Measurements from ENCODE around the gene TRIM63.

TRIM63 gene

DNA sequence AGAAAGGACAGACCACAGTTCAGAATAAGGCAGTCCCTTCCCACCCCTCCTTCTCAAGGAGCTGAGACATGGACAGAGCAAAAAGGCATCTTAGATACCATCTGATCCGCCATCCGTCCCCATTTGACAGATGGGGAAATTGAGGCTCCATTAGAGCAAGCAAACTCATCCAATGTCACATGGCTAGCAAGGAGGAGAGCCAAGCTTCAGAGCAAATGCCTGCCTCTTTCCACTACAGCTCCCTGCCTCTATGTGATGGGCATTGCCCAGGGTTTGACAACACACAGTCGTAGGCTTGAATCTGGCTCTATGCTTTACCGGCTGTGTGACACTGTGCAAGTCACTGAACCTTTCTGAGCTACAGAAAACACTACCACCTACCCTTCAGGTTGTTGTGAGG is 25.5 kb downstream of the TRIM63 start:
- no peaks in the 10 kb centered on the region for H3K9me3 Mint-ChIP-seq
- peaks cover 3% of the 10 kb centered on the region for H3K4me1 Mint-ChIP-seq
- no peak overlapping the region for H3K27ac Mint-ChIP-seq
- H3K4me3 Mint-ChIP-seq: no peak overlapping the region
- CTCF ChIA-PET: interaction anchor here (2.1 kb wide), 1 partner anchor 103 kb away, joined by 6 read pairs; no protein-coding TSS in a partner anchor
- DNase-seq: no peak
- H3K27me3 Mint-ChIP-seq: peaks cover 86% of the 10 kb centered on the region
- H3K36me3 Mint-ChIP-seq: no peaks in the 10 kb centered on the region

DNA sequence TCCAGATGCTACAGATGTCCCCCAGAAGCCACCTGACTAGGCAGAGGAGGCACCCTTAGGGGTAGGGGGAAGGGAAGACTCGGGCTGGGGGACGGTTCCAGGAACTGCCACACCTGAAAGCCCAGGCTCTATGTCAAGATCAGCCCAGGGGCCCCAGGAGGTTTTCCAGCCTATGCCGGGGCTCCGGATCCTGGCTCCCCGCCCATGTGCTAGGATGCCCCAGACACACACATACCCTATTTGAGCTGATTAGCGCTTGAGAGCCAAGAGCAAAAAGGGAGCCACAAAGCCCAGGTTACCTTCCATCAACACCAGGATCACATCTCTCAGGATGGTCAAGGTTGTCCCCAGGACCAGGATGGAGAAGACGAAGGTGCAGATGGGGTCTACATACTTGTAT is 26.0 kb downstream of the TRIM63 start:
- Mint-ChIP-seq H3K9me3 (no peaks in the 10 kb centered on the region), H3K27me3 (peaks cover 85% of the 10 kb centered on the region), H3K4me3 (no peak overlapping the region), H3K36me3 (no peaks in the 10 kb centered on the region), H3K4me1 (peaks cover 3% of the 10 kb centered on the region), H3K27ac (no peak overlapping the region)
- no peak for DNase-seq
- CTCF ChIA-PET: interaction anchor here (1.3 to 2.1 kb wide), 2 partner anchors 104 to 376 kb away, joined by 3 to 6 read pairs; no protein-coding TSS in a partner anchor

DNA sequence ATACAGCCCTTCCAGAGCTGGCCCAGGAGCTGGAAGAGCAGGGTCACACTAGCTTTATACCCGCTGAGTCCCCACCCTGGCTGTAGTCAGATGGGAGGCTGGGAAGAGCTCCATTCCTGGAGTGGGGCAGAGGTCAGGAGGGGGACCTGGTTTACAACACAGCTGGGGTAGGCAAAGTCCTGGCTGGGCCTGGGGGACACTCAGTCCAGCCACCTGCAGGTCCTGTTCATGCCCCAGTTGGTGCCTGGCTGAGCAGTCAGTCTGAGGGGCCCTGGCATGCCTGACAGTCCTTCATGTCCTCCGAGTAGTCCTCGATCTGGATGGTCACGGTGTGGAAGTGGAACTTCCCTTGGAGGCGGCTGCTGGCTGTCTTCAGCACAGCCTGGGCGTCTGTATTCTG is 28.5 kb downstream of the TRIM63 start:
- H3K9me3 Mint-ChIP-seq: no peaks in the 10 kb centered on the region
- H3K4me1 Mint-ChIP-seq: peaks cover 15% of the 10 kb centered on the region
- no peak for DNase-seq
- no peak overlapping the region for H3K4me3 Mint-ChIP-seq
- H3K27me3 Mint-ChIP-seq: peaks cover 81% of the 10 kb centered on the region
- no peaks in the 10 kb centered on the region for H3K36me3 Mint-ChIP-seq
- H3K27ac Mint-ChIP-seq: no peak overlapping the region
- CTCF ChIA-PET: interaction anchor here (1.0 to 1.6 kb wide), 4 partner anchors 17 to 106 kb away, joined by 3 to 7 read pairs (median 3); partner anchors contain the start of gene EXTL1

DNA sequence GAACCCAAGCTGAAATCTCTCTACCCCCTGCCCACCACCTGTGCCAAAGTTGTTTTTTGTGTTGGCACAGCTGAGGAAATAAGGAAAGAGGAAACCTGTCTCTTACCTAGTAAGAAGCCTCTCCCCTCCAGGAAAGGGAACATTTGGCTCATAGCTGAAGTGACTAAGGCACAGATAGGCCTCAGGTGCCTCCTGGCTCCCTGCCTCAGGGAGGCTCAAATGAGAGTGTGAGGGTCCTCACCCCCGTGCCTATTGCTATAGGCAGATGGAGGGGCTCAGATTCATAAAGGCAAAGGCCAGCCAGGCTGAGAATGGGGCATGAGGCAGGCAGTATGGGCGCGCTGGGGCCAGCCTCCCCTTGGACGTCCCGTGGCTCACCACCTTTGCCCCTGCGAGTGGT is 29.0 kb downstream of the TRIM63 start:
- no peak overlapping the region for H3K27ac Mint-ChIP-seq

DNA sequence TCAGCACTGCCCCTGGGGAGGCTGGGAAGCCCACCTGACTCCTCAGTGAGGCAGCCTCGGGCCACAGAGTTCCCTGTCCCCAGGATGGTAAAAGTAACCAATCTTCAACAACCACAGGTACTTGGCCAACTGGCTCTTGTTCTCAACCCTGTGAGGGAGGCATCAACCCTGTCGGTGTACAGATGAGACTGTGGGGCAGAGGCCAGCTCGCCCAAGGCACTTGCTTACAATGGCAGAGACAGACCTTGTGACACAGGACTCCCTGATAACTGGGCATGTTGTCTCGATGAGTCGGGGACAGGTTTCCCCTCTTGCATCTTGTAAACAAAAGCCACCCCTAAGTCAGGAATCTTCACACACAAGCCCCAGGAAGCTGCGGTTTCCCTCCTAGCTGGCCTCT is 29.5 kb downstream of the TRIM63 start:
- CTCF ChIA-PET: interaction anchor here (1.1 to 1.6 kb wide), 2 partner anchors 65 to 107 kb away, joined by 3 to 7 read pairs; no protein-coding TSS in a partner anchor
- Mint-ChIP-seq H3K4me3 (no peak overlapping the region), H3K27ac (no peak overlapping the region), H3K9me3 (no peaks in the 10 kb centered on the region), H3K4me1 (peaks cover 15% of the 10 kb centered on the region), H3K27me3 (peaks cover 81% of the 10 kb centered on the region), H3K36me3 (no peaks in the 10 kb centered on the region)
- no peak for DNase-seq

More for the DNA sequence above, 29.0 kb downstream of the TRIM63 start:
- DNase-seq: no peak
- no peaks in the 10 kb centered on the region for H3K9me3 Mint-ChIP-seq
- H3K4me1 Mint-ChIP-seq: peaks cover 15% of the 10 kb centered on the region
- no peaks in the 10 kb centered on the region for H3K36me3 Mint-ChIP-seq
- CTCF ChIA-PET: interaction anchor here (1.0 to 1.6 kb wide), 4 partner anchors 17 to 107 kb away, joined by 3 to 7 read pairs (median 3); partner anchors contain the start of gene EXTL1
- H3K27me3 Mint-ChIP-seq: peaks cover 81% of the 10 kb centered on the region
- H3K4me3 Mint-ChIP-seq: no peak overlapping the region

DNA sequence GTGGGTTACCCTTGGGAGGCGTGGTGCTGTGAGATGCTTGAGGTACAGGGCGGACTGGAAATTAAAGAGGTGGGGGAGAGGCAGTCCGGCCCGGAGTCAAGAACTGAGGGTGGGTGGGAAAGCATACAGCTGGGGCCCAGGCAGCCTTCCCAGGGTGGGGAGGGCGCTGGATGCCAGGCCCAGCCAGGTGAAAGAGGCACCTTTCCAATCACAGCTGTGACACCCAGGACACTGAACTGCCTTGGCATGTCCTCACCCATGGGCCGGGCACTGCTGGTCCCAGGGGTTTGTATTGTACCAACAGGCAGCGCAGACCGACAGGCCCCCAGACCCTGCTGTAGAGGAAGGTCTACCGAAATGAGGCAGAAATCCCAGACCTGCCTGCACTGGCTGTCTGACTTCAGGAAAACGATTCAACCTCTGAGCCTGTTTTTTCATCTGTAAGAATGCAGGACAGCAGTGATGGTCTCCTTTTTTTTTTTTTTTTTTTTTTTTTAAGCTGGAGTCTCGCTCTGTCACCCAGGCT is 30.6 kb downstream of the TRIM63 start:
- no peaks in the 10 kb centered on the region for H3K9me3 Mint-ChIP-seq
- CTCF ChIA-PET: interaction anchor here (0.8 to 3.0 kb wide), 20 partner anchors 8 to 380 kb away, joined by 3 to 17 read pairs (median 4); partner anchors contain the start of gene CEP85
- H3K27me3 Mint-ChIP-seq: peaks cover 83% of the 10 kb centered on the region
- no peaks in the 10 kb centered on the region for H3K36me3 Mint-ChIP-seq
- no peak overlapping the region for H3K27ac Mint-ChIP-seq
- no peak for DNase-seq
- peaks cover 15% of the 10 kb centered on the region for H3K4me1 Mint-ChIP-seq
- H3K4me3 Mint-ChIP-seq: no peak overlapping the region

DNA sequence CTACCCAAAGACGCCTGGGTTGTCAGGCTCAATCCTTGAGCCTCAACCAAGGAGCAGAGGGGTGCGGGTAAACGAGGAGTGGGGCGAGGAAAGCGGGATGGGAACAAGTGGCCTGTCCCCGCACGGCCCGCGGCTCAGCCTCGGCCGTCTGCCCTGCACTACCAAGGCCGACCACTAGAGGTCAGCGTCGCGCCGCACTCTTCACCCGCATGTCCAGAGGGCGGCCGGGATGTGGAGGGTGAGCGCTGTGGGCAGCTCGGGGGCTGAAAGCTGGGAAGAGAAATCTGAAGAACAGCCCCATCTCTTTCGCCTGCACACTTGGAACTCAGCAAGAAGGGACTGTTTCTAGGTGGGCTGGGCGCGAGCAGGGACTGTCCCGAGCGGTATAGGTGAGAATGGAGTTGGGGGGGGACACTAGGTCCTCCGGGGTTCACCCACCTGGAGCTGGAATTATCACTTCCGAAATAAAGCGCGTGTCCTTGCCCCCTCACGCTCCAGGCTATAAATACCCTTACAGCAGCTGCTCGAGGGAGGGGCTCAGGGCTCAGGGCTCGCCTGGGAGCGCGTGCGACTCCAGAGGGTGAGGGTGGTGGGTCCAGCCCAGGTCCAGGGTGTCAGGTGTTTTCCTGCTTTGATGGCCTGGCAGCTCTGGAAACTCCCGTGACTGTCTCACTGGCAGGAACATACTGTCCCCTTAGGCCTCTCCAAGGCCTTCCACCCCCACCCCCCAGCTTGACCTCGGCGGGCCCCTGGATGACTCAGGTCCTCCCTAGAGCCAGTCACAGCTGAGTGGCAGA is 31.3 kb downstream of the TRIM63 start:
- Mint-ChIP-seq H3K4me1 (peaks cover 15% of the 10 kb centered on the region), H3K9me3 (no peaks in the 10 kb centered on the region)

DNA sequence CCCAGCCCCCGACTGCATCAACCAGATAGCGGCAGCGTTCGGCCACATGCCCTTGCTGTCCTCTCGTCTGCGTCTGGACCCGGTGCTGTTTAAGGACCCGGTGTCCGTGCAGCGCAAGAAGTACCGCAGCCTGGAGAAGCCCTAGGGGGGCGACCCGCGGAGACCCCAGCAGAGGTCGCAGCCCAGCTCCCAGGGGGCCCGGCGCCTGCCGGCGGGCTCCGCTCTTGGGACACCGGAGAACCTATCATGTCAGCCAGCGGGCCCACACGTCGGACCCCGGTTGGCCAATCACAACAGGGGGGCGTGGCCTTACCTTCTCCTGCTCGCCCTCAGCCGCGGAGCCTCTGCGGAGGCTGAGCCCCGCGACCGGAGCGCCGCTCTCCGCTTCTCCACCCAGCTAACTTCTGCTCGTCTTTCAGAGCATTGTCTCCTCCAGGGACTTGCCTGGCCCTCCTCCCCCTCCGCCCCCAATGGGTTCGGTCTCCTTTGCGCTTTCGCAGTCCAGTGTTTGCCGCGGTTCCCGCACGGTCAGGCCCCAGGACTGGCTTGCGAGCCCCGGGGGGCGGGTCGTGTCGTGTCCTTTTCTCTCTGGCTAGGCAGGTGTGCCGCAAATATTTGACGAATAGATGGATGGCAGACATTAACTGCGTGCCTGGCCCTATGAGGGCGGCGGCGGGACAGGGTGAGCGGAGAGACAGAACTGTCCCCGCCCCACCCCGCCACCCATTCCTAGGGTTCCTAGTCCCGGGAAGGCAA is 32.0 kb downstream of the TRIM63 start:
- CTCF ChIA-PET: interaction anchor here (1.0 to 3.0 kb wide), 9 partner anchors 10 to 140 kb away, joined by 3 to 17 read pairs (median 4); no protein-coding TSS in a partner anchor
- H3K36me3 Mint-ChIP-seq: no peaks in the 10 kb centered on the region

More for the DNA sequence above, 31.3 kb downstream of the TRIM63 start:
- H3K4me3 Mint-ChIP-seq: peak overlapping the region; percentile 92
- H3K36me3 Mint-ChIP-seq: no peaks in the 10 kb centered on the region
- CTCF ChIA-PET: interaction anchor here (0.8 to 3.0 kb wide), 20 partner anchors 9 to 381 kb away, joined by 3 to 17 read pairs (median 4); partner anchors contain the start of gene CEP85
- DNase-seq: peak; percentile 82
- peak overlapping the region; percentile 75 for H3K27ac Mint-ChIP-seq
- peaks cover 83% of the 10 kb centered on the region for H3K27me3 Mint-ChIP-seq

DNA sequence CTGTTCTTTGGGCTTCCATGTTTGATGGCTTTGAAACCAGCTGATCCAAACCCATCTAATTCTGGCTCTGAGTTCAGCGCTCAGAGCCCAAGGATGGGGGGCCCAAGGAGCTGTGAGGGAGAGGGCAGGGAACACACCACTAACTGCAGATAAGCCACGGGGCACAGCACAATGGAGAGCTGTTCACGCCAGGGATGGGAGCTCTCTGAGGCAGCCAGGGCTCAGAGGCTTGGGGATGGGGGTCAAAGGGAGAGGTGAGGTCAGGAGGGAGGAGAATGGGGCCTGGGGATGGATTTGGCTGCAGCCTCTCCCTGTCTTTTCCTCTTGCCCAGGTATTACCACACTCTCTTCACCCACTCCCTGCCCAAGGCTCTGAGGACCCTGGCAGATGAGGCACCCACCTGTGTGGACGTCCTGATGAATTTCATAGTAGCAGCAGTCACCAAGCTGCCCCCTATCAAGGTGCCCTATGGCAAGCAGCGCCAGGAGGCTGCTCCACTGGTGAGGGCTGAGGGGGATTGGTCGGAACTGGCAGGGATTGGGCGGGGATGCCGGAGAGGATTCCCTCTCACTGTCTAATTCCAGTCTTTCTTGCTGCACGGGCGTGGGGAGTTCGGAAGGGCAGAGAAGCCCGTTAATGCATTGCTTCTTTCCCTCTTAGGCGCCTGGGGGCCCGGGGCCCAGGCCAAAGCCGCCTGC is 32.8 kb downstream of the TRIM63 start:
- CTCF ChIA-PET: interaction anchor here (1.2 to 3.0 kb wide), 4 partner anchors 10 to 131 kb away, joined by 3 to 17 read pairs (median 6); no protein-coding TSS in a partner anchor
- peak overlapping the region; percentile 92 for H3K4me3 Mint-ChIP-seq

More for the DNA sequence above, 32.0 kb downstream of the TRIM63 start:
- peak overlapping the region; percentile 92 for H3K4me3 Mint-ChIP-seq
- H3K9me3 Mint-ChIP-seq: no peaks in the 10 kb centered on the region
- H3K27ac Mint-ChIP-seq: peak overlapping the region; percentile 75
- peaks cover 85% of the 10 kb centered on the region for H3K27me3 Mint-ChIP-seq
- peaks cover 15% of the 10 kb centered on the region for H3K4me1 Mint-ChIP-seq
- peak; percentile 97 for DNase-seq

DNA sequence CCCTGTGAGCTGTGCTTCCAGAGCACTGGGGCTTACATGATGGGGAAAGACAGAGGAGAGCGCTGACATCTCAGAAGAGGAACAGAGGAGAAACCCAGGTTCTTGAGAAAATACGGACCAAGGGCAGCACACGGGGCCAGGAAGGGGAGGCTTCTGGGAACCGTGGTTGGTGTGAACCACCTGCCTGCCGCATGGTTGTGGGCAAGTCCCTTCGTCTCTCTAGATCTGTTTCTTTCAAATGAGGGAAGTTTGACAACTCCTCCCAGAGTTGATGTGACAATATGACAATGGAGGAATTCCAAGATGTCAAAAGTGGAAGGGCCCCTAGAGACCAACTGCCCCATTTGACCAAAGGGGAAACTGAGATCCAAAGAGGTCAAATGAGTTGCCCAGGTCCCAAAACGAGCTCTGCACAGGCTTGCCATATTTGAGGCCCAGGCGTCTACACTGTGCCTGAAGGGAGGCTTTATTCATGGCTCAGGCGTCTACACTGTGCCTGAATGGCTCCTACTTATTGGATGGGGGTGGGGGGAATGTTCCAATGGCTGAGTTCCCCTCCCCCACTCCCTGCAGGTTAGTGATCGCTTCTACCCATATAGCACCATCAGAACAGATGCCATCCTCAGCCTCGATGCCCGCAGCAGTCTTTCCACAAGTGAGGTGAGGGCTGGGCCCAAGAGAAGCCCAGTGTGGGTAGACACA is 34.6 kb downstream of the TRIM63 start:
- Mint-ChIP-seq H3K36me3 (no peaks in the 10 kb centered on the region), H3K27me3 (peaks cover 81% of the 10 kb centered on the region), H3K4me3 (no peak overlapping the region), H3K4me1 (peaks cover 15% of the 10 kb centered on the region), H3K9me3 (no peaks in the 10 kb centered on the region), H3K27ac (no peak overlapping the region)
- DNase-seq: no peak
- CTCF ChIA-PET: interaction anchor here (0.9 to 1.0 kb wide), 2 partner anchors 137 kb away, joined by 3 read pairs; no protein-coding TSS in a partner anchor

More for the DNA sequence above, 32.8 kb downstream of the TRIM63 start:
- no peak for DNase-seq
- Mint-ChIP-seq H3K9me3 (no peaks in the 10 kb centered on the region), H3K36me3 (no peaks in the 10 kb centered on the region), H3K4me1 (peaks cover 15% of the 10 kb centered on the region), H3K27me3 (peaks cover 86% of the 10 kb centered on the region), H3K27ac (no peak overlapping the region)

DNA sequence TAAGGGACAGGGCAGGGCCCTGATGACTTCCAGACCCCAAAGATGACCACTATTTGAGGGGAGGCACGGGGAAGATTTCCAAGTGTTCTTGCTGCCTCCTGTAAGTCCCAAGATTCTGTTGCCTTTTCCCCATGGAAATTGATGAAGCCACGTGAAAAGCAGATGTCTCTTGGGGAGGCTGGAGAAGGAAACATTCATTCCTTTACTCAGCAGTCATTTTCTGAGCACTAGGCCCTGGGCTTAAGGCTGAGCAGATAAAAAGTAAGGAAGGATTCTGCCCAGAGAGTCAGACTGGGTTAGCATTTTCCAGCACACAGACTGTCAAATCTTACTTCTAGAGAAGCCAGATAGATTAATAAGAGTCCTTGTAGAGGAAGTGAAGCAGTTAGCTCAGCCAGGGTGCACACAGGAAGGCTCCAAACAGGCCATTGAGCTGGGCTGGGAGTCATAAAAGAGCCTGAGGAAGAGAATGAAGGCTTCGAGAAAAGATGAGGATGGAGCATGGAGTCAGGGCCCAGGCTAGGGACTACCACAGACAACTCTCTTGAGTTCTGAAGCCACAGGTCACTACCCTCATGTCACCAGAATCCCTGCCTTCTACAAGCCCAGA is 35.7 kb downstream of the TRIM63 start:
- H3K4me3 Mint-ChIP-seq: no peak overlapping the region
- no peak for DNase-seq
- no peaks in the 10 kb centered on the region for H3K36me3 Mint-ChIP-seq
- H3K4me1 Mint-ChIP-seq: peaks cover 15% of the 10 kb centered on the region
- peaks cover 78% of the 10 kb centered on the region for H3K27me3 Mint-ChIP-seq
- H3K9me3 Mint-ChIP-seq: no peaks in the 10 kb centered on the region
- CTCF ChIA-PET: interaction anchor here (1.0 kb wide), 1 partner anchor 136 kb away, joined by 3 read pairs; no protein-coding TSS in a partner anchor
- no peak overlapping the region for H3K27ac Mint-ChIP-seq

DNA sequence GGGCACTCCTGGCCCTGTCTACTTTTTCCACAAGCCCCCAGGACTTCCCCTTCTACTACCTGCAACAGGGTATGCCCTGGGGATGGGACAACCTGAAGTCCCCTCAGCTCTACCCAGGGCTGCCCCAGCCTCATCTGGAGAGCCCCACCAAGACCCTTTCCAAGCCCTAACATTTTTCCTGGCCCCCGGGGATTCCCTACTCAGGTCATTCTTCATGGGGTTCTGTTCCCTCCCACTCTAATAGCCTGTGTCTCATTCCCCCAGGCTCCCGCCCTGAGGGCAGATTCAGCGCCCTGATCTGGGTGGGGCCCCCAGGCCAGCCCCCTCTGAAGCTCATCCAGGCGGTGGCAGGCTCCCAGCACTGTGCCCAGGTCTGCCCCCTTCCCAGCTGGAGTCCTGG is 36.2 kb downstream of the TRIM63 start:
- H3K9me3 Mint-ChIP-seq: no peaks in the 10 kb centered on the region
- H3K27ac Mint-ChIP-seq: no peak overlapping the region
- H3K27me3 Mint-ChIP-seq: peaks cover 74% of the 10 kb centered on the region
- CTCF ChIA-PET: interaction anchor here (1.6 kb wide), 1 partner anchor 34 kb away, joined by 4 read pairs; the partner anchor contains the start of gene PAFAH2
- peaks cover 14% of the 10 kb centered on the region for H3K4me1 Mint-ChIP-seq
- H3K36me3 Mint-ChIP-seq: no peaks in the 10 kb centered on the region
- no peak overlapping the region for H3K4me3 Mint-ChIP-seq
- no peak for DNase-seq

Data from activated naive CD4-positive, alpha-beta T cell treated with anti-CD3 and anti-CD28 coated beads, Interleukin-2, amount 10 ng/mL, durations not matched to agents 7 days and 5 days (primary cell).